Right lobe of liver (tissue), 4 donors: ENCODE data around the gene ARHGEF10L.

ENCODE experiments used
- POLR2A ChIP-seq: fragments of 450-650 bp; IDR thresholded peaks from one replicate; pipeline ENCODE4 v1.6.1; 2017; ENCODE audit warnings: antibody characterized with exemption, mild to moderate bottlenecking
- TF ChIP-seq, protein P1 (sequence below), 4 donors: fragments of 200-600 bp in 3 of 4; fragments of 450-650 bp in 1 of 4; IDR thresholded peaks; one replicate each; pipeline versions ENCODE4 v1.5.1 to v1.8.0; 2016 to 2022; ENCODE audit warnings: antibody characterized with exemption in 4 of 4, mild to moderate bottlenecking in 2 of 4
- donor health status: DM: no; HTN: no; CAD: no.
- donor health status: DM: no; HTN: no; CAD: no.
- donor health status: DM: no; HTN: yes; CAD: no.

DNA sequence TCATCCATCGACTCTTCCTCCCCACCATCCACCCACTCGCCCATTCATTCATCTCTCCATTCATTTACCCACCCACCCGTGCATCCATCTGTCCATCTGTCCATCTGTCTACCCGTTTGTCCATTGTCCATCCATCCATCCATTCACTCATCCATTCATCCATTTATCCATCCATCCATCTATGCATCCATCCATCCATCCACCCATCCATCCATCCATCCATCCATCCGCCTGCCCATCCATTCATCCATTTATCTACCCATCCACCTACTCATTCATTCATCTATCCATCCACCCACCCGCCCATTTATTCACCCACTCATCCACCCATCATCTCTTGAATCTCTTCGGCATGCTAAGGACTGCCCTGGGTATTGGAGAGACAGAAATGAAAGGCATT is 18.5 kb downstream of the ARHGEF10L start:
- TF ChIP-seq, protein P1, sequence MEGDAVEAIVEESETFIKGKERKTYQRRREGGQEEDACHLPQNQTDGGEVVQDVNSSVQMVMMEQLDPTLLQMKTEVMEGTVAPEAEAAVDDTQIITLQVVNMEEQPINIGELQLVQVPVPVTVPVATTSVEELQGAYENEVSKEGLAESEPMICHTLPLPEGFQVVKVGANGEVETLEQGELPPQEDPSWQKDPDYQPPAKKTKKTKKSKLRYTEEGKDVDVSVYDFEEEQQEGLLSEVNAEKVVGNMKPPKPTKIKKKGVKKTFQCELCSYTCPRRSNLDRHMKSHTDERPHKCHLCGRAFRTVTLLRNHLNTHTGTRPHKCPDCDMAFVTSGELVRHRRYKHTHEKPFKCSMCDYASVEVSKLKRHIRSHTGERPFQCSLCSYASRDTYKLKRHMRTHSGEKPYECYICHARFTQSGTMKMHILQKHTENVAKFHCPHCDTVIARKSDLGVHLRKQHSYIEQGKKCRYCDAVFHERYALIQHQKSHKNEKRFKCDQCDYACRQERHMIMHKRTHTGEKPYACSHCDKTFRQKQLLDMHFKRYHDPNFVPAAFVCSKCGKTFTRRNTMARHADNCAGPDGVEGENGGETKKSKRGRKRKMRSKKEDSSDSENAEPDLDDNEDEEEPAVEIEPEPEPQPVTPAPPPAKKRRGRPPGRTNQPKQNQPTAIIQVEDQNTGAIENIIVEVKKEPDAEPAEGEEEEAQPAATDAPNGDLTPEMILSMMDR (IDR thresholded peaks at IDR 0.05), result no peak
- TF ChIP-seq POLR2A, result no peak
